Measurements from ENCODE around the gene CLIC1. TPM values are rescaled to one million over a fixed set of nuclear protein-coding genes. Genes with fewer than 3 reads are reported as not detected.

CLIC1 gene
- total RNA-seq, 1 experiment from 2014 or later, result 376 TPM

DNA sequence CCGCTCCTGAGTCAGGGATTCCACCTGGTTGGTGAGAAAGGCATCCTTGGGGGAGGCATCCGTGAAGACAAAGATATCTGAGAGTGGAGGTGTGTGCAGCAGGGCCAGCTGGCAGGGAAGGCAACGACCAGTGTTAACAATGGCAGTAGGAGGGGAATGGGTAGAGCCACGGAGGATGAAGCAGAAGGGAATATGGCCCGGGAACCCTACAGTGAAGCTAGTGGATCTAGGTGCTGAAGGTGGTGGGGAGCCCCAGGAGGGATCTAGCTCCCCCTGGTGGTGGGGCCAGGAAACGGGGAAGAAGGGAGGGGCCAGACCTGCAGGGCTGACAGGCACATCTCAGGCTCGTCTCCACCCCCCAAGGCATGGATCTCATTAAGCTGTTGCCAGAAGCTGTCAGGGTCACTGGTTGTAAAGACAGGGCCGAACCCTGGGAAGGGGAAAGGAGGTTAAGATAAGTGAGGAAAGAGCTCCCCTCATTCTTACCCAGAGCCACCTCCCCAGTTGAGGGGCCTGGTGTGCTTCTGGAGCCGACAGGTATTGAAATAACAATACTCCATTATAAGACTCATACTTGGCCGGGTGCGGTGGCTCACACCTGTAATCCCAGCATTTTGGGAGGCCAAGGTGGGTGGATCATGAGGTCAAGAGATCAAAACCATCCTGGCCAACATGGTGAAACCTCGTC is 33.5 kb upstream of the CLIC1 start:
- DNase-seq (ENCODE audit: extremely low read depth, low read depth), result peak; percentile 51

GRCh38 chr6:31768363-31769257 is 32.3 kb upstream of the CLIC1 start:
- no peak for DNase-seq (ENCODE audit: extremely low read depth, low read depth)

DNA sequence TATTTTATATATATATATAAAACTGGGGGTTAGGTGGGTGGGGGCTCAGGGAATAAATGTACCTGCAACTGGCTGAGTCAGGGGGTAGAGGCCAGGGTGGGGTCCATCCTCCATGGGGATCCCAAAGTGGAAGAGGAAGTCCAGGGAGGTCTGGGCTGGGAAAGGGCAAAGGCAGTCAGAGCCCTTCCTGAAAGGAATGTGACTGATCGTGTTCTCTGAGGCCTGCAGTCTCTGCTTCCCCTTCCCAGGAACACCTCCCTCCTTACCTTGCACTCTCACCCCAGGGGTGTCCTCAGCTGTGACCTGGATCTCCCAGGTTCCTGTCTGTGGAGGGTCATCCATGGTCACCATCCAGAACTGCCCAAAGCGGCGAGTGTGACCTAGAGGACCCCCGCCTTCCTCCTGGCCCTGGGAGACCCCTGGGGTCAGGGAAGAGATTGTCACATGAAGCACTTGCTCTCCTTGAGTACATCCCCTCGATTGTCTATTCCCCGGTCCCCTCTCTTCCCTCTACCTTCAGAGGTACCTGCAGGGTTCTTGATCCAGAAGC is 30.8 kb upstream of the CLIC1 start:
- no peak for DNase-seq (ENCODE audit: extremely low read depth, low read depth)

- no peak for DNase-seq (ENCODE audit: extremely low read depth, low read depth)
Observed at GRCh38 chr6:31765910-31766794, 29.8 kb upstream of the CLIC1 start.

DNA sequence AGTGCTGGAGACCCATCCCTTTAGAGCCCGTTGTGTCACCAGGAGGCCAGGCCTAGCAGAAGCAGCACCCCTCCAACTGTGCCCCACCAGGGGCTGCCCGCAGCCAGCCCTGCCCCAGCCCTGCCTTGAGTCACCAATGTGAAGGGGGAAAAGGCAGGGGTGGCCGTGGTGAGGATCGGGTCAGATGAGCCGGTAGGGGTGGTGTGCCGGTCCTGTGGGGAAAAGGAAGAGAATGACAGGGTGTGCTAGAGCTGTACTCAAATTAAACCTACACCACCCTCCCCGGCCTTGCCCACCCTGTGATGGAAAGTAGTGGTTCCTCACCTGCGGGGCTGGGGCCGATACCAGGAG is 29.2 kb upstream of the CLIC1 start:
- no peak for DNase-seq (ENCODE audit: extremely low read depth, low read depth)

- no peak for DNase-seq (ENCODE audit: extremely low read depth, low read depth)
Observed at GRCh38 chr6:31764198-31764597, 27.9 kb upstream of the CLIC1 start.

- no peak for DNase-seq (ENCODE audit: extremely low read depth, low read depth)
Observed at GRCh38 chr6:31763619-31763940, 27.2 kb upstream of the CLIC1 start.

DNA sequence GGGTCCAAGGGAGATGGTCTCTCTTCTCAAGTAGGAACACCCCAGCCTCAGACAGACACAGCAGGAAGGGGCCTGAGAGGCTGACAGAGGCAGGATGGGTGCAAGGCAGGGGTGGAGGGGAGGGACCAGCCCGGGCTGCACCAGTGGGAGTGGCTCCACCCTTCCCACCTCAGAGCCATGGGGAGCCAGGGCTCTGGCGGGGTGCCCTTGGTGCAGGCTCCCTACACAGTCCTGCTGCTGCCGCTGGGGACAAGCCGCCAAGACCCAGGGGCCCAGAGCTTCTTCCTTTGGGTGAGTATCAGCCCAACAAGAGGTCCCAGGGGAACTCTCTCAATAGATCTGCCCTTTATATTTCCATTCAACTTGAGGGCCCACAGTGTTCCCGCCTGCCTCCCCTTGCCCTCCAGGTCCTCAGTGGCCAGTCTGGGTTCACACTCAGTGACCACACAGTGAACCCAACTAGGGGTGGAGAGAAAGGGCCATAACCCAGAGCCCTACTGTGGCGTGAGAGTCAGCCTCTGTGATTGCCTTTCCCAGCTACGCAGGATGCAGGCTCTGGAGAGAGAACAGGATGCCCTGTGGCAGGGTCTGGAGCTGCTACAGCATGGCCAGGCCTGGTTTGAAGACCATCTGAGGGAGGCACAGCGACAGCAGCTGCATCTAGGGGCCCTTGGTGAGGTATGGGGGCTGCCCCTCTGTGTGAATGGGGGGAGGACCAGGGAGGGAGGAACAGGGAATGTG is 26.7 kb upstream of the CLIC1 start:
- no peak for DNase-seq (ENCODE audit: extremely low read depth, low read depth)

- no peak for DNase-seq (ENCODE audit: extremely low read depth, low read depth)
Observed at GRCh38 chr6:31762356-31762755, 26.0 kb upstream of the CLIC1 start, which contains the start of gene SAPCD1. Gene SAPCD1 (plus strand): TSS chr6:31762656. CDS start chr6:31763055, 399 bp downstream.

GRCh38 chr6:31761343-31761742 is 25.0 kb upstream of the CLIC1 start:
- no peak for DNase-seq (ENCODE audit: extremely low read depth, low read depth)

GRCh38 chr6:31760790-31761189 is 24.5 kb upstream of the CLIC1 start:
- DNase-seq (ENCODE audit: extremely low read depth, low read depth), result no peak

GRCh38 chr6:31758281-31758680 is 22.0 kb upstream of the CLIC1 start:
- no peak for DNase-seq (ENCODE audit: extremely low read depth, low read depth)

DNA sequence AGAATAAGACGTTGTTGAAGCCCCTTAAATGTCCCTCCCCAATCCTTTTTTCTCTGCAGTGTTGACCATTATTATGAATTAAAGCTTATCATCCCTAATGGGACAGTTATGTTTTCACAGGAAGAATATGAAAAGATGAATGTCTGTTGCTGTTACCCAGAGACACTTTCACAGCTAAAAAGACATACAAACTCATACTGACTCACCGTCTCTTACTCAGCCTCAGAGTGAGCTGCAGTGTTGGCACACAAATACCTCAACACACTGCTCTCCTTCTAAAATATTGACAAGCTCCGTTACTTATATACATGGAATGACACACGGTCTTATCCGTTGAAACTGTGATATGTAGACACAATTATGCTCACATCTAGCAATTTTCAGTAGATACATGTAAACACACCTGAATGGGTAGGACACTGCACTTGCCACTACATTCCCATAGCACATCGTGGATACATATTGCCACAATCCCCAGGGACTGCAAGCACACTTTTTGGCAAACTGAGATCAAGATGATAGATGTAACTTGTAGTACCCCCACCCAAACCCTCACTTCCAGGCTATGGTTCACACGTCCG is 16.5 kb upstream of the CLIC1 start:
- DNase-seq (ENCODE audit: extremely low read depth, low read depth), result no peak

DNA sequence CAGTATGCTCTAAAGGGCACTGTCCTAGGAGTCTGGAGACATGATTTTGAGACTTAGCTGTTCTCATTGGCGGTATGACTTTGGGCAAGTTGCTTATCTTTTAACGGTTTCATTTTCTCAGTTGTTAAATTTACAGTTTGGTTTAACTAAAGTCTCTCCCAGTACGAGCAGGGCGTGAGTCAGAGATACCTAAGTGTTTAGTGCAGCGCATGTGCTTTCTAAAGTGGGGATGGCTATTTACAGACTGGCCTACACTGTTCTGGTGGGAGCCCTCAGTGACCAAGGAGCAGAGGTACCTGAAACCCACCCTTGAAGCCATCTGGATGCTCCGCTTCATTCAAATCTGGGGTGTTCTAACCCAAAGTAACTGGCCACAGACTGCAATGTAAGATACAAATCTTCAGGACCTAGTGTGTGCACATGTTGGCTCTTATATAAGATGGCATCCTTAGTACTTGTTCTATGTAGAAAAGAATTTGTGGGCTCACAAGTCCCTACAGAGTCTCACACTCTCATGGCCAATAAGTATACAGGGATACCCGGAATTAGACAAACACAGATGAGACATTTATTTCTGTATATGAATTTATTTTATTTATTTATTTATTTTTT is 14.2 kb upstream of the CLIC1 start:
- no peak for DNase-seq (ENCODE audit: extremely low read depth, low read depth)

- DNase-seq (ENCODE audit: extremely low read depth, low read depth), result no peak
Observed at GRCh38 chr6:31749301-31750036, 13.1 kb upstream of the CLIC1 start.

- no peak for DNase-seq (ENCODE audit: extremely low read depth, low read depth)
Observed at GRCh38 chr6:31744422-31744821, 8.1 kb upstream of the CLIC1 start.

- DNase-seq (ENCODE audit: extremely low read depth, low read depth), result no peak
Observed at GRCh38 chr6:31742894-31743293, 6.6 kb upstream of the CLIC1 start.

GRCh38 chr6:31741815-31742214 is 5.5 kb upstream of the CLIC1 start:
- no peak for DNase-seq (ENCODE audit: extremely low read depth, low read depth)
